GM23248 (cell line): ENCODE data around the gene PDSS2.

Source experiments
- EZH2 ChIP-seq: fragments of 200-600 bp; sonication (generic); IDR thresholded peaks from 2 replicates; pipeline ENCODE4 v1.6.1; 2018; ENCODE audit warnings: antibody characterized with exemption, mild to moderate bottlenecking; ENCODE audit not compliant: insufficient read depth, poor library complexity, severe bottlenecking
- EZH2phosphoT487 ChIP-seq: fragments of 200-600 bp; sonication (generic); IDR thresholded peaks from 2 replicates; pipeline ENCODE4 v1.6.1; 2018; ENCODE audit warnings: antibody characterized with exemption, moderate library complexity, mild to moderate bottlenecking, low read depth; ENCODE audit not compliant: insufficient read depth

DNA sequence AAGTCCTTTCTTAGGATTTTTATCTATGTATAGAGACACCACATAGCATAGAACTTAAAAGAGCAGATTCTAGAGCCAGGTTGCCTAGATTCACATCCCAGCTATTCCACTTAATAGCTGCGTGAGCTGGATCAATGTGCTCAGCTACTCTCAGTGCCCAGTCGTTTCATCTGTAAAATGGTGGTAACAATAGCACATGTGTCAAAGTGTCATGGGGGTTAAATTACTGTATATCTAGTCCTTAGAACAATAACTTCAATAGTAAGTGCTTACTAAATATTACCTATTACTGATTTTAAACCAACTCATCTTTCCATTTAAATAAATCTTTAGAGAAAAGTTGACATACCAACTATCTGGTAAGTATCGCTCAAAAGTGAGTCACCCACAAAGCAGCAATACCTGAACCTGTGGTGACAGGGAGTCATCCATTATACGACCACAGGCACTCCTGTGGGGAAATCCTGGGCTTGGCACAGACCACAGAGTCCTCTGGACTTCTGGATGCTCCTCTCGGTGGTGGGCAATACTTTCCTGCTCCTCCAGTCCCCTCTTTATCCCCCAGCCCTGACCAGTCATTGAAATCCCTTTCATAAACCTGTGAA is 154.8 kb downstream of the PDSS2 start:
- no peak for TF ChIP-seq EZH2
- no peak for TF ChIP-seq EZH2phosphoT487
